Thoracic aorta (tissue), 2 donors: Measurements from ENCODE around the gene PALMD. TPM values are rescaled to one million over a fixed set of nuclear protein-coding genes. Genes with fewer than 3 reads are reported as not detected.

Experiments
- ATAC-seq: fragments of 150-250 bp; one replicate; pipeline ENCODE4 v1.8.0; 2017; ENCODE audit warnings: low read depth; ENCODE audit not compliant: insufficient number of reproducible peaks, low FRiP score
- DNase-seq: peaks from one replicate; pipeline ENCODE4 v3.0.0-alpha.2; 2020; ENCODE audit warnings: low spot score
- H3K27ac ChIP-seq, 2 donors: fragments of 200-600 bp; sonication (generic); 1 replicate in 1 of 2; 2 replicates in 1 of 2; pipeline ENCODE4 v1.5.1; 2016; ENCODE audit warnings: mild to moderate bottlenecking in 2 of 2, moderate library complexity in 2 of 2
- H3K27me3 ChIP-seq: fragments of 200-600 bp; sonication (generic); replicated peaks from 2 replicates; pipeline ENCODE4 v1.6.0; 2016; ENCODE audit warnings: mild to moderate bottlenecking; ENCODE audit not compliant: insufficient read depth
- H3K36me3 ChIP-seq: fragments of 200-600 bp; sonication (generic); one replicate; pipeline ENCODE4 v1.5.1; 2016
- H3K4me1 ChIP-seq, 2 donors: fragments of 200-600 bp; sonication (generic); 1 replicate in 1 of 2; 2 replicates in 1 of 2; pipeline versions ENCODE4 v1.5.1 to v1.6.0; 2016; ENCODE audit warnings: low read depth in 2 of 2, mild to moderate bottlenecking in 1 of 2; ENCODE audit not compliant: control insufficient read depth in 1 of 2
- H3K4me3 ChIP-seq: fragments of 200-600 bp; sonication (generic); 2 replicates; pipeline ENCODE4 v1.5.1; 2016; ENCODE audit warnings: mild to moderate bottlenecking
- H3K9me3 ChIP-seq: fragments of 200-600 bp; sonication (generic); 2 replicates; pipeline ENCODE4 v1.5.1; 2016
- CTCF ChIP-seq: fragments of 200-600 bp; sonication (generic); IDR thresholded peaks from one replicate; pipeline ENCODE4 v1.5.1; 2019; ENCODE audit warnings: antibody characterized with exemption
- total RNA-seq, 2 donors: library from RNA; depleted of rRNA; stranded (reverse); fragments of >200 nt; gene quantifications; one replicate each; pipeline versions ENCODE4 v1.1.0 to v1.2.3, GENCODE V29; 2016

The PALMD gene
- 10 to 100 TPM; 23.3 to 24.1 TPM for total RNA-seq

- ATAC-seq (no peak), DNase-seq (no peak)
- Histone ChIP-seq H3K4me1 (peaks cover 0 to 16% of the 10 kb centered on the region in 2 donors), H3K9me3 (no peaks in the 10 kb centered on the region), H3K27me3 (no peaks in the 10 kb centered on the region), H3K27ac (peak within 1 kb of the TSS in 1 of 2 donors; percentile 7), H3K4me3 (peak within 1 kb of the TSS; percentile 51), H3K36me3 (no peaks in the 10 kb centered on the region)
- TF ChIP-seq CTCF, result no peak
These were observed at the start of gene PALMD for GRCh38 chr1:99645699-99646531. PALMD (plus strand) TSS chr1:99646113; CDS start chr1:99646318, 205 bp downstream.

- Histone ChIP-seq H3K4me3 (no peak overlapping the region), H3K36me3 (no peaks in the 10 kb centered on the region), H3K4me1 (peaks cover 0 to 2% of the 10 kb centered on the region in 2 donors), H3K27me3 (no peaks in the 10 kb centered on the region), H3K27ac (no peak overlapping the region), H3K9me3 (no peaks in the 10 kb centered on the region)
- TF ChIP-seq CTCF, result no peak
- DNase-seq (no peak), ATAC-seq (no peak)
These were observed 47.0 kb upstream of the PALMD start for GRCh38 chr1:99598738-99599411.

GRCh38 chr1:99599678-99600175, 46.2 kb upstream of the PALMD start:
- Histone ChIP-seq H3K4me3 (no peak overlapping the region), H3K36me3 (no peaks in the 10 kb centered on the region), H3K27ac (no peak overlapping the region), H3K4me1 (peaks cover 0 to 2% of the 10 kb centered on the region in 2 donors), H3K27me3 (no peaks in the 10 kb centered on the region), H3K9me3 (no peaks in the 10 kb centered on the region)
- DNase-seq (no peak), ATAC-seq (no peak)
- TF ChIP-seq CTCF, result no peak

GRCh38 chr1:99600782-99601181, 45.1 kb upstream of the PALMD start:
- Histone ChIP-seq H3K36me3 (no peaks in the 10 kb centered on the region), H3K4me1 (peaks cover 0 to 2% of the 10 kb centered on the region in 2 donors), H3K4me3 (no peak overlapping the region), H3K9me3 (no peaks in the 10 kb centered on the region), H3K27me3 (no peaks in the 10 kb centered on the region), H3K27ac (no peak overlapping the region)
- ATAC-seq, result no peak
- TF ChIP-seq CTCF, result no peak
- no peak for DNase-seq

GRCh38 chr1:99601208-99601607, 44.7 kb upstream of the PALMD start:
- Histone ChIP-seq H3K27ac (no peak overlapping the region), H3K36me3 (no peaks in the 10 kb centered on the region), H3K27me3 (no peaks in the 10 kb centered on the region), H3K9me3 (no peaks in the 10 kb centered on the region), H3K4me1 (peaks cover 0 to 2% of the 10 kb centered on the region in 2 donors), H3K4me3 (no peak overlapping the region)
- no peak for ATAC-seq
- no peak for DNase-seq
- TF ChIP-seq CTCF, result no peak
